ENCODE measurements around the gene FRY. TPM values are rescaled to one million over a fixed set of nuclear protein-coding genes. Genes with fewer than 3 reads are reported as not detected.

FRY gene
- total and polyA plus RNA-seq, 2 donors (not counting 1 experiment from before 2014, with no cell fraction given) = 2.3 to 6.3 TPM

DNA sequence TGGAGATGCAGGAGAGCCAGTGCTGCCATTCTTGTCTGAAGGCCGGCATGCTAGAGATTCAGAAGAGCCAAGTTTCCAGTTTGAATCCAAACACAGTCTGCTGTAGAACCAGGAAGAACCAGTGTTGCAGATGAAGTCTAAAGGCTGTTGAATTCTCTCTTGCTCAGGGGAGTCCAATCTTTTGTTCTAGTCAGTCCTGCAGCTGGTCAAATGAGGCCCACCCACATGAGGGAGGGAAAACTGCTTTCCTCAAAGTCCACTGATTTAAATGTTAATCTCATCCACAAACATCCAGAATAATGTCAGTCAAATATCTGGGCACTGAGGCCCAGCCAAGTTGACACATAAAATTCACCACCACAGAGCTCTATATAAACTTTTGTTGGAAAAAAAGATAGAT, 136.6 kb downstream of the FRY start:
- H4K20me1 ChIP-seq (ENCODE audit: control insufficient read depth, insufficient read depth, low read length, poor library complexity, severe bottlenecking) = no peaks in the 10 kb centered on the region
- no peak overlapping the region for H2AFZ ChIP-seq (ENCODE audit: insufficient read depth, low read depth, low read length, poor library complexity, severe bottlenecking)
- WGBS (ENCODE audit: insufficient coverage) = 83% methylated on average over 1 of the region's 1 CpG
- CTCF ChIA-PET = no interaction called here
- POLR2A ChIA-PET = no interaction called here
- H3K27ac ChIP-seq (ENCODE audit: low read length in 2 of 2) = no peak overlapping the region
- H3K36me3 ChIP-seq (replicated peaks in 1 of 2; ENCODE audit: control extremely low read depth in 1 of 2, control insufficient read depth in 1 of 2, extremely low read depth in 1 of 2, insufficient read depth in 2 of 2, low read length in 1 of 2) = no peaks in the 10 kb centered on the region
- H3K27me3 ChIP-seq (replicated peaks in 1 of 4; ENCODE audit: control extremely low read depth in 1 of 4, control insufficient read depth in 3 of 4, insufficient read depth in 4 of 4, low read length in 3 of 4) = no peaks in the 10 kb centered on the region
- ATAC-seq (ENCODE audit: low read depth) (no peak), DNase-seq (no peak)
- no peaks in the 10 kb centered on the region for H3K9me3 Mint-ChIP-seq (ENCODE audit: insufficient read depth)
- no peak overlapping the region for H3K27ac Mint-ChIP-seq
- H3K4me1 ChIP-seq (ENCODE audit: control insufficient read depth in 2 of 2, insufficient read depth in 2 of 2, low read length in 2 of 2) = no peaks in the 10 kb centered on the region
- H3K4me2 ChIP-seq (replicated peaks; ENCODE audit: low read depth, low read length, poor library complexity, severe bottlenecking) = no peak overlapping the region
- no peak for TF ChIP-seq EZH2 (IDR thresholded peaks at IDR 0.05; ENCODE audit: borderline replicate concordance, insufficient read depth, low read depth, low read length, poor library complexity, severe bottlenecking)
- TF ChIP-seq, protein P1, sequence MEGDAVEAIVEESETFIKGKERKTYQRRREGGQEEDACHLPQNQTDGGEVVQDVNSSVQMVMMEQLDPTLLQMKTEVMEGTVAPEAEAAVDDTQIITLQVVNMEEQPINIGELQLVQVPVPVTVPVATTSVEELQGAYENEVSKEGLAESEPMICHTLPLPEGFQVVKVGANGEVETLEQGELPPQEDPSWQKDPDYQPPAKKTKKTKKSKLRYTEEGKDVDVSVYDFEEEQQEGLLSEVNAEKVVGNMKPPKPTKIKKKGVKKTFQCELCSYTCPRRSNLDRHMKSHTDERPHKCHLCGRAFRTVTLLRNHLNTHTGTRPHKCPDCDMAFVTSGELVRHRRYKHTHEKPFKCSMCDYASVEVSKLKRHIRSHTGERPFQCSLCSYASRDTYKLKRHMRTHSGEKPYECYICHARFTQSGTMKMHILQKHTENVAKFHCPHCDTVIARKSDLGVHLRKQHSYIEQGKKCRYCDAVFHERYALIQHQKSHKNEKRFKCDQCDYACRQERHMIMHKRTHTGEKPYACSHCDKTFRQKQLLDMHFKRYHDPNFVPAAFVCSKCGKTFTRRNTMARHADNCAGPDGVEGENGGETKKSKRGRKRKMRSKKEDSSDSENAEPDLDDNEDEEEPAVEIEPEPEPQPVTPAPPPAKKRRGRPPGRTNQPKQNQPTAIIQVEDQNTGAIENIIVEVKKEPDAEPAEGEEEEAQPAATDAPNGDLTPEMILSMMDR (IDR thresholded peaks at IDR 0.05) = no peak
- H3K4me1 Mint-ChIP-seq = no peaks in the 10 kb centered on the region
- H3K4me3 Mint-ChIP-seq = no peak overlapping the region
- no peak overlapping the region for H3K4me3 ChIP-seq (ENCODE audit: control extremely low read depth in 1 of 5, extremely low read depth in 1 of 5, insufficient read depth in 1 of 5, low read depth in 2 of 5, low read length in 4 of 5)
- intact Hi-C loops (cut with micrococcal nuclease) = loop anchor here (10.0 kb wide), 1 partner anchor 253 kb away; no protein-coding TSS in a partner anchor
- no peaks in the 10 kb centered on the region for H3K79me2 ChIP-seq (ENCODE audit: control insufficient read depth, insufficient read depth, low read length)
- no peak overlapping the region for H3K9ac ChIP-seq (ENCODE audit: low read length)
- no peaks in the 10 kb centered on the region for H3K27me3 Mint-ChIP-seq
- no peaks in the 10 kb centered on the region for H3K9me3 ChIP-seq (ENCODE audit: control extremely low read depth in 1 of 3, control insufficient read depth in 2 of 3, insufficient read depth in 1 of 3, low read length in 2 of 3)

DNA sequence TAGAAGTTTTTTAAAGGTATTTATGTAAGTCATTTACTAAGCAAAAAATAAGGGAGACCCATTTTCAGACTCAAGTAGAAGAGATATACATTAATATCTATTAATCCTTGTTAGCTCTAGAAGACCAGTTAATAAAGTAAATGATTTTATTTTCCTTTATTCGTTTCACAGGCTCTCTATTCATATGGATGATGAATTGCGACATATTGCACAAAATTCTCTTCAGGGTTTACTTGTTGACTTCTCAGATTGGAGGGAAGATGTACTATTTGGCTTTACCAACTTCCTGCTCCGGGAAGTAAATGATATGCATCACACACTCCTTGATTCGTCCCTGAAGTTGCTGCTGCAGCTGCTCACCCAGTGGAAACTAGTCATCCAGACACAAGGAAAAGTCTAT, 139.3 kb downstream of the FRY start:
- no peak for ATAC-seq (ENCODE audit: low read depth)
- H2AFZ ChIP-seq (ENCODE audit: insufficient read depth, low read depth, low read length, poor library complexity, severe bottlenecking) = no peak overlapping the region
- no peak overlapping the region for H3K27ac Mint-ChIP-seq
- no peaks in the 10 kb centered on the region for H3K4me1 Mint-ChIP-seq
- TF ChIP-seq EZH2 (IDR thresholded peaks at IDR 0.05; ENCODE audit: borderline replicate concordance, insufficient read depth, low read depth, low read length, poor library complexity, severe bottlenecking) = no peak
- TF ChIP-seq, protein P1 (IDR thresholded peaks at IDR 0.05) = no peak
- H4K20me1 ChIP-seq (ENCODE audit: control insufficient read depth, insufficient read depth, low read length, poor library complexity, severe bottlenecking) = no peaks in the 10 kb centered on the region
- ChIA-PET POLR2A (no interaction called here), CTCF (no interaction called here)
- H3K4me3 ChIP-seq (ENCODE audit: control extremely low read depth in 1 of 5, extremely low read depth in 1 of 5, insufficient read depth in 1 of 5, low read depth in 2 of 5, low read length in 4 of 5) = no peak overlapping the region
- no peak overlapping the region for H3K9ac ChIP-seq (ENCODE audit: low read length)
- H3K9me3 Mint-ChIP-seq (ENCODE audit: insufficient read depth) = no peaks in the 10 kb centered on the region
- H3K27me3 ChIP-seq (replicated peaks in 1 of 4; ENCODE audit: control extremely low read depth in 1 of 4, control insufficient read depth in 3 of 4, insufficient read depth in 4 of 4, low read length in 3 of 4) = no peaks in the 10 kb centered on the region
- H3K4me3 Mint-ChIP-seq = no peak overlapping the region
- H3K27me3 Mint-ChIP-seq = no peaks in the 10 kb centered on the region
- WGBS (ENCODE audit: insufficient coverage) = no CpG with 5 or more reads among the region's 4 CpGs
- intact Hi-C loops (cut with micrococcal nuclease) = no loop called here
- H3K27ac ChIP-seq (ENCODE audit: low read length in 2 of 2) = no peak overlapping the region
- H3K36me3 ChIP-seq (replicated peaks in 1 of 2; ENCODE audit: control extremely low read depth in 1 of 2, control insufficient read depth in 1 of 2, extremely low read depth in 1 of 2, insufficient read depth in 2 of 2, low read length in 1 of 2) = no peaks in the 10 kb centered on the region
- no peaks in the 10 kb centered on the region for H3K4me1 ChIP-seq (ENCODE audit: control insufficient read depth in 2 of 2, insufficient read depth in 2 of 2, low read length in 2 of 2)
- H3K4me2 ChIP-seq (replicated peaks; ENCODE audit: low read depth, low read length, poor library complexity, severe bottlenecking) = no peak overlapping the region
- no peak for DNase-seq
- no peaks in the 10 kb centered on the region for H3K9me3 ChIP-seq (ENCODE audit: control extremely low read depth in 1 of 3, control insufficient read depth in 2 of 3, insufficient read depth in 1 of 3, low read length in 2 of 3)
- no peaks in the 10 kb centered on the region for H3K79me2 ChIP-seq (ENCODE audit: control insufficient read depth, insufficient read depth, low read length)

Data from B cell (primary cell).